Activated T-helper 9 cell treated with anti-CD3 and anti-CD28 coated beads, Interleukin-2, amount 50 U/mL, for 16 hours (primary cell): ENCODE data around the gene IMP4.
A peak's percentile ranks its signal among the peaks of the same experiment; 100 is the strongest.
"Not testable (repeated sequence)": the region's sequence is repeated elsewhere in the genome, so short reads cannot be mapped to it uniquely, and the experiment has no call there.

Experiments used
- DNase-seq: peaks from one replicate; pipeline ENCODE4 v3.0.0-alpha.2; 2020; ENCODE audit warnings: low read depth

The IMP4 gene, protein sequence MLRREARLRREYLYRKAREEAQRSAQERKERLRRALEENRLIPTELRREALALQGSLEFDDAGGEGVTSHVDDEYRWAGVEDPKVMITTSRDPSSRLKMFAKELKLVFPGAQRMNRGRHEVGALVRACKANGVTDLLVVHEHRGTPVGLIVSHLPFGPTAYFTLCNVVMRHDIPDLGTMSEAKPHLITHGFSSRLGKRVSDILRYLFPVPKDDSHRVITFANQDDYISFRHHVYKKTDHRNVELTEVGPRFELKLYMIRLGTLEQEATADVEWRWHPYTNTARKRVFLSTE

DNA sequence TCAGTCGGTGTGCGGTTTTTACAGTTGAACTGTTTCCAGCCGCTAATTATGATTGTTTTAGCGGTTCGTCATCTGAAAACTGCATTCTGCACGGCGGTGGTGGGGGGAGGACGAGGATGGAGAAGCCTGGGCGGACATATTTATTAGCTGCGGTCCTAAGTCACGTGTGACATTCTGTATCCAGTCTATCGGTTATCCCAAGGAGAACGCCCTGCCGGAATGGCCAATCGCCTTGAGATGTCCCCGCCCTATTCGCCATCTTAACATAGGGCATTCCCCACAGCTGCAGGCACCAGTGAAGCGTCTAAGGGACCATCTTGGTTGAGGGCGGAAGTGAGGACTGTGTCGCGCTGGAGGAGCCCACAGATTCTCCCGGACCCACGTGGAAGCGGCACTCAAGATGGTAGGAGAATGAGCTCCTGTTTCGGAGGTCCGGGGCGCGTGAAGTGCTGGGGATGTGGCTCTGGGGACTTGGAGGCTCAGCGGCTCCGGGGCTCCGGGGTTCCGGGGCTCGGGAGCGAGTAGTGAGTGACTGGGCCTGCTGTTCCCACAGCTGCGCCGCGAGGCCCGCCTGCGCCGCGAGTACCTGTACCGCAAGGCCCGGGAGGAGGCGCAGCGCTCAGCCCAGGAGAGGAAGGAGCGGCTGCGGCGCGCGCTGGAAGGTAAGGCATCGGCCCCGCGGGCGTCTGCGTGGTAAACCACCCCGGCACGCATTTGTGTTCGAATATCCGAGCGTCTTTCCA, at the start of gene IMP4:
IMP4 (plus strand) TSS at position 365 of the 743 bp plus-strand sequence; CDS start at position 401, 36 bp downstream.
- peak; percentile 90 for DNase-seq

DNA sequence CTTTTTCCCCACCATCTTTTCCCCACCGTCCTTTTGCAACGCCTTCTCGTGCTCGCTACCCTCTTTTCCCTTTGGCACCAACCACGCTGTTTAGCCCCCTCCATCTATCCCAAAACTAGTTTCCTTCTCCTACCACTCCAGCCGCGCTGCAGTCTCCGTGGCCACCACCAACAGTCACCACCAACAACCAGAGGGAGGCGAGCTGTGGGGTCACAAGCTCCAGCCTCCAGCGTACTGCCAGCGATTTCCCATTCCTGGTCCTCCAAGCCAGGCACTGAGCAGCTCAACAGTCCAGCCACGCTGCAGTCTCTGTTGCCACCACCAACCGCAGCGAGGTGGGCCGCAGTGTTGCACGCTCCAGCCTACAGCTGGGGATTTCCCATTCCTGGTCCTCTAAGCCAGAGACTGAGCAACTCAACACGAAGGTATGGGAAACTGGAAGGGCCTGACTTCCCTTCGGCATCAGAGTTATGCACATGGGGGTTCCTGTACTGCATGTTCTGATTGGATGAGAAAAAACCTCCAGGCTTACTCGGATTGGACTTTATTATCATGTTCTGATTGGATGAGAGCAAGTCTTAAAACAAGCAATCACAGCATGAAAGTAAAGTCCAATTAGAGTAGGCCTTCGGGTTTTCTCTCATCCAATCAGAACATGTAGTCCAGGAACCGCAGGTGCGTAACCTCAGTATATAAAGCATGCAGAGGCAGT, 42.3 kb upstream of the IMP4 start:
- no peak for DNase-seq

DNA sequence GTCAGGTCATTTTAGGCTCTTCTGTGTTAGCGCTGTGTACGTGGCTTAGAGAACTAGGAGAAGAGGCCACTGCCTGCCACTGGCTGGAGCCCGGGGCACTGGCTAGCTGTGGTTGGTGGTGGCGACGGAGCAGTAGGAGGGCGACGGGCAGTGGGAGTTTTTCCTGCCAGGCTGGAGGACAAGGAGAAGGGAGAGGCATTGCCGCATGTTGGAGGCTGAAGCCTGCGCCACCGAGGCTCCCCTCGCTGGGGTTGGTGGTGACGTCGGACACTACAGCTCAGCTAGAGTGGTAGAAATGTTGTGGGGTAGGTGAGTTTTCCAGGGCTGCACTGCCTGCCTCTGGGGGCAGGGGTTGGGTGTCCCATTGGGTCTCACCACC, 41.7 kb upstream of the IMP4 start:
- no peak for DNase-seq

DNA sequence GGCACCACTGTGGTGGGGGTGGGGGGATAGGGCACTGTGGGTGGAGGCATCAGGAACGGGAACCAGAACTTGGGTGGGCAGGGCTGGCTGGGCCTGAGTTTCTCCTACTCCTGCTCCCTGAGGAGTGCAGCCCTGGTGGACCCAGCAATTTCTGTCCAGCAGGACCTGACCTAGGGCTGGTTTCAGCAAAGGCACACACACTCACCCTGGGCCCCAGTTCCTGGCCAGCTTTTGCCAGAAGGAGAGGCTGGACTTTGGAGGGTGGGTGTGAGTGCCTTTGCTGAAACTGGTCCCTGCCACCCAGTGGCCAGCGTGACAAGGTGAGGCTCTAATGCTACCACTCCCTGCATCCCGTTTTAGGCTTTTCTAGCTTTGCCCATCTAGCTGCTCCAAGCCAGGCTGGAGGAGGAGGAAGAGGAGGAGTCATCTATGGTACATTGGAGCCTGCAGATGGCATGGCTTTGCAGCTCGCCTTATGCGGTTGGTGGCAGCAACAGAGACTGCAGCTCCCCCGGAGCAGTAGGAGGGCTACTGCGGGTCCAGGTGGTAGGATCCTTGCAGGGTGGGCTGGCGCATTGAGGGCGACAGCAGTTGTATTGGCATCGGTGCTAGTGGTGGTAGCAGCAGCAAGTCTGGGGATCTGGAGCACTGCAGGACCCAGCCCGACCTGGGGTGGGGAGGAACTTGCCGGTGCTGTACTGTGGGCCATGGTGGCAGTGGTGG, 40.4 kb upstream of the IMP4 start:
- no peak for DNase-seq

DNA sequence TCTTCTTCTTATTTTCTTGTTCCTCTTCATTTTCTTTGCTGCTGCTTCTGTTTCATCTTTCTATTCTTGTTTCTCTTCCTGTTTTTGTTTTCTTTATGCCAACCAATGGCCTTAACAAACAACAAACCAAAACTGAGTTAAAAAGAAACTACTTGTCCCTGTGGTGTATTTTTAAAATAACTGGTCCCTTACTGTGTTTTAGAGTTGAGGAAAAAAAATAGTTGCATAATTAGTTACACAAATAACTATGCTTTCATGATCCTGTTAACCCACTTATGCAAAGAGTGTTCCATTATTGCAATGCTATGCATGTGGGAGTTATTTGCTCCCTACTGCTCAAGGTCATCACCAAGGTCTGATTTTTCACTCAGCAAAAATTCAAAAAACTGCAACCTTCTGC, 39.5 kb upstream of the IMP4 start:
- no peak for DNase-seq

DNA sequence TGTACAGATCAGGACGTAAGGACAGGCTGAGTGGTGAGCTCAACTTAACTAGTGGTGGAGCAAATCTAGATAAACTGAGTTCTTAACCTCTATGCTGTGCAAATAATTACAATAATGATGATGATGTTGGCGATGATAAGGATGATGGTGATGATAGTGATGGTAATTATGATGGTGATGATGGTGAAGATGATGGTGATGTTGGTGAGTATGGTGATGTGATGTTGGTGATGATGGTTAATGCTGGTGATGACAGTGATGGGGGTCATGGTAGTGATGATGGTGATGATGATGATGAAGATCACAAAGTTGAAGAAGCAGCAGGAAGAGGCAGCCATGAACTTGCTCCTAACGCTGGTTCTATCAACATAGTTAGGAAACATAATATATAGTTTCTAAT, 38.0 kb upstream of the IMP4 start:
- no peak for DNase-seq

DNA sequence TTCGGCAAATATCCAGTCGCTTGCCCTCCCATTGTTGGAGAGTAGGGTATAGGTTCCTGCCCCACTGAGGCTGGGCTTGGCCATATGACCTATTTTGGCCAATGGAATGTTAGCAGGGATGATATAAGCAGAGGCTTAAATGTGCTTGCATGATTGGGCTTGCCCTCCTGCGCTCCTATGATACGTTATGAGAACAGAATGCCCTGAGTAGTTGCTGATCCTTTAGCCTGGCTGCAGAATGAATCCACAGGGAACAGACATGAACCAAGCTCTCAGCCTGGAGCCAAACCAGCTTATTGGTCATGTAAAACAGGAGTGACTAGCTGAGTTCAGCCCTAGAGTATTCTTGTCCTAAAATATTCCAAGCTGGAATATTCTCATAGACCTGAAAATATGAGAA, 34.8 kb upstream of the IMP4 start:
- DNase-seq = no peak

DNA sequence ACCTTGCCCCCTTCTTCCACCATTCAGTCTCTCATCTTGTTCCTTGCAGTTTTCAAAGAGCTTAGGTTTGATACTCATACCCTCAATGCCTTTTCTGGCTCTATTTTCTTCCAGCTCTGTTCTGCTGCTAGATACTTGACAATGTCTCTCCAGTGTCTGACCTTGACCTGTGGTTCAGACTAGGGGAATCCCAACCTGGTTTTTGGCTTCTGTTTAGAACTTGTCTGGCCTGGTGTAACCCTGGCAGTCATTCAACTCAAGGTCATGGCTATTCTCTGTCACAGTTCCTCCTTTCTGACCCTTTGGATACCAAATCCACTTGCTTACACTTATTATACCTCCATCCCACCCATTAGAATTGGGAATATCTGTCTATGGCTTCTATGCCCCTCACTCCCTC, 31.8 kb upstream of the IMP4 start:
- no peak for DNase-seq

DNA sequence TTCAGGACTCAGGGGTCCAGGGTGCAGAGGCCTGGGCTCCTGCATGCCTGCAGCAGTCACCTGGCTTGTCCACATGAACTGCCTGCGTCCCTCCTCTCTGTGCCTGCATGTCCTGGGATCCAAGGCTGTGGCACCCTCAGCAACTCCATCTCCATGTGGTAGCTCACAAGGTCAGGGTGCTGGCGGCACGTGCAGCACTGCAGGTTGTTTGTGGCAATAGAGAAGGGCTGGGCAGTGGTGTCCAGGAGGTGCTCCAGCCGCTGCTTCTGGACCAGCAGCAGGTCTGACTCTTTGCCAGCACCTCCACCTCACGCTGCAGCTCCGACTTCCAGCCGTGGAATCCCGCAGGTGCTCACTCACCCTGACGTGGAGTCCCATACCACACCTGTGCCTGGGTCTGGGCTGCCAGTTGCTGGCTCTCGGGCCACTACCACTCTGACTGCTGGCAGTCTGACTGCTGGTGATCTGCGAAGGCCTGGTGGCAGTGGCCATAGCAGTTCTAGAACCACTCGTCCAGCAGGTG, 28.8 kb upstream of the IMP4 start:
- DNase-seq = no peak

DNA sequence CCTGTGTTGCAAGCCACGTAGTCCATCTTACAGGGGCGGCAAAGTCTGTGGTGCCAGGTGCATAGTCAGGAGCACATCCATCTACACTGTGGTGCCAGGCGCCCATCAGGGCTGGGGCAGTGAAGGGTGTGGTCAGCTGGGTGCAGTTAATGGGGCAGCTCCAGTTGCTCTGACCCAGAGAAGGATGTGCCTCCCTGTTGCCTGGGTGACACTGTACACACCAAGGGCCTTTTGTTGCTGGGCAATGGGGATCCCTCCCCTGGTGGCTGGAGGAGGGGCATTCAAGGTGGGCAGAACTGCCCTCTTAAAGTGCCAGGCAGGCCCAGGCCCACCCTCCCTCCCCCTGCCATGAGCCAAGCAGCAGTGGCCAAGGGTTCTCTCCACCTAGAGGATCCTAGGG, 28.3 kb upstream of the IMP4 start:
- DNase-seq = no peak

DNA sequence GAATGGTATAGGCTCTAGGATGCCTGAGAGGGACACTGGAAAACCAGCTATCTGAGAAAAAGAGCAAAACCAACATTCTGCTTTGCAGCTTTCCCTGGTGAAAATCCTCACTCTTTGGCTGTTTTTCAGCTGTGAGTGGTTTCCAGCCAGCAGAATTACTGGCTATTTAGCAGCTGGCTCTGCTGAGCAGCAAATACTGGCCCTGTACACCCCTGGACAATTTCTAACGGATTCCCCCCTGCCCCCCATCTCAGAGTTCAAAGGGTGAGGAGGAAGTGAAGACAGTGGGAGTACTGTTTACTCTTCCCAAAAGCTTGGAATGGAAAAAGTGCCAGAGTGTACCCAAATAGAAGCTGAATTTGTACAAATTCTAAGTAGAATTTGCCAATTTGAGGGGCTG, 26.1 kb upstream of the IMP4 start:
- no peak for DNase-seq

DNA sequence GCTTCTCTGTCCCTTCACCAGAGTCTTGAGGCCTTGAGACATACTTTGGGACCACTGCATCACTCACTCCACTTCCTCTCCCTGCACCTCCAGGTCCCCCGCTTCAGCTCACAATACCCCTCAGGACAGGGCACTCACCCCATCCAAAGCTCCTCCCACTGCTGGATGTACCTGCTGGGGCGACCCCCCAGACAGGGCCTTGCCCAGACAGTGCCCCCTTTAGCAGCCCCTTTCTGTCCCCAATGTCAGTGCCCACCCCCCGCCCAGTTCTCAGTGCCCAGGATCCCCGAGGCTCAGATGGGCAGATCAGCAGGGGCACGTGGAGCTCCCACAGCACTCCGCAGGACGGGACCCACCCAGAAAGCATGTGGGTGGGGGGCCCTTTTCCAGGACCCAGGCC, 23.8 kb upstream of the IMP4 start:
- no peak for DNase-seq

DNA sequence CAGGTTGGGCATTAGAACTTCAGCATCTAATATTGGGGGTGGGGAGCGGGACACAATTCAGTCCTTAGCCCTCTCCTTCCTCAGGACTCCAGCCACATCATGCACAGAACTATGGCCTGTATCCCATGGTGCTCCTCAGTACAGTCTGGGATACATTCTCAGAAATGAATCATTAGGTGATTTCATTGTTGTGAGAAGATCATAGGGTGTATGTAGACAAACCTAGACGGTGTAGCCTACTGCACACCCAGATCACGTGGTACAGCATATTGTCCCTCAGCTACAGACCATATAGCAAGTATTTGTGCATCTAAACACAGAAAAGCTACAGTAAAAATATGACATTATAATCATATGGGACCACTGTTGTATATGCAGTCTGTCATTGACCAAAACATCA, 23.2 kb upstream of the IMP4 start:
- DNase-seq = no peak

DNA sequence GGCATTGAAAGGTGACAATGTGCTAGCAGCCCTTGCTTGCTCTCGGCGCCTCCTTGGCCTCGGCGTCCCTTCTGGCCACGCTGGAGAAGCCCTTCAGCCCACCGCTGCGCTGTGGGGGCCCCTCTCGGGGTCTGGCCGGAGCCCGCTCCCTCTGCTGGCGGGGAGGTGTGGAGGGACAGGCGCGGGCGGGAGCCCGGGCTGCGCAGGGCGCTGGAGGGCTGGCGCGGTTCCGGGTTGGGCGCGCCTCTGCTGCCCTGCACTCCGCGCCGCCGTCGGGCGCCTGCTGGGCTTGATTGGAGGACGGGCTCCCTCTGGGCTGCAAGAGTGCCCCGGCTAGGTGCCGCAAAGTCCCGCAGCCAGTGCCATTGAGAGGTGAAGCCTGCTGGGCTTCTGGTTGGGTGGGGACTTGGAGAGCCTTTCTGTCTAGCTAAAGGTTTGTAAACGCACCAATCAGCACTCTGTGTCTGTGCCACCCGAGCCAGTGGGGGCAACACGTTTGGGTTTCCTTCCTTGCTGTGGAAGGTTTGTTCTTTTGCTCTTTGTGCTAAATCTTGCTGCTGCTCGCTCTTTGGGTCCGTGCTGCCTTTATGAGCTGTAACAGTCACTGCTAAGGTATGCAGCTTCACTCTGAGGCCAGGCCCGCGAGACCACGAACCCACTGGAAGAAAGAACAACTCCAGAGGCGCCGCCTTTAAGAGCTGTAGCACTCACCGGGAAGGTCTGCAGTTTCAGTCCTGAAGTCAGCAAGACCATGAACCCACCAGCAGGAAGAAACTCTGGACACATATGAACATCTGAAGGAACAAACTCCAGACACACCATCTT, 14.8 kb upstream of the IMP4 start:
- no peak for DNase-seq

DNA sequence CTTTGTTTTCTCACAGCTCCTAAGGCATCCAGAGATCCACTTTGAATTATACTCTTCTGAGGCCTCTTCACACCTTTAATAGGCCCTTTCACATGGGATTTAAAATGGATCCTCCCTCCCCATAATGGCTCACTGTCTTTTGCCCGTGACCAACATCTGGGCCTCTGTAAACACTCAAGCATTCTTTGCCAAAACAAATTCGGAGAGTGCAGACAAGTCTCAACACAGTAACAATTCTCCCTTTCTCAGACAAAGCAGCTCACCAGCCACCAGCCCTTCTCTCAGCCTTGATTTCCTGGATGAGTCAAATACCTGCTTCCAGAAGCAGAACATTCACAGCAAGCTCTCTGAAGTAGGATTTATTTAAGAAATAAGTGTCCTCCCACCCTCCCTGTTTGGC, 14.0 kb upstream of the IMP4 start:
- DNase-seq = no peak

DNA sequence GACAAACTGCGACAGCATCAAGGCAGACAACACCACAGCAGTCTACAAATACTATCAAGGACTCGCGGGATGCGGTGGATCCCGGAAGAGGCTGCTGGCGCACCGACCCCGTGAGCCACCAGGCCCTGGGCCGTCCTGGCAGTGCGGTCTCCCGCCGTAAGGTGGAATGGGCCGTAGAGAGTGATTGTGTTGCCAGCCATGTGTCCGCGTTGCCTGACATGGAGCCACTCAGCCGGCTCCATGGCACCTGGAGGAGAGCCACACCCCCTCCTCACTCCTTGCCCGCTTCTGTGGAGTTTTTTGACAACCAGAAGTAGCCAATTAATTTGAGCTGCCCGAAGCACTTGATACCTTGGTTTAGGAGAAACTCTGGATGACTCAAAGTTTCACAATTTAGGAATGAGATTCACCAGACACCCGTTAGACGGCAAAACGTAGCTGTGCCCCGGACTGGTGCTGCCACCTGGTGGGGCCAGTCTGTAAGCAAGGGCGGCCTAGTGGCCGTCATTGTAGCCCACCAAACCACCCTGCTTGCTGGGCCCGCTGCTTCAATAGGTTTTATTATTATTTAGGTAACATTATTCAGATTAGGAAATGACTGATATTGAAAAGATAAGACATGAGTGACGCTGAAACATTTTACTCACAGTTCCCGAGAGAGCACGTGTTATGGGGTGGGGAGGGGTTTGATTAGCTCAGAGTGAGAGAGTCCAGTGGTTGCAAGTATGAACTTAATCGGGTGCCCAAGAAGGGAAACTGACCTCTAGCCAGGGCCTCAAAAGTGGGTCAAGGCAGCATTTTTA, 10.2 kb upstream of the IMP4 start:
- DNase-seq = peak; percentile 45

DNA sequence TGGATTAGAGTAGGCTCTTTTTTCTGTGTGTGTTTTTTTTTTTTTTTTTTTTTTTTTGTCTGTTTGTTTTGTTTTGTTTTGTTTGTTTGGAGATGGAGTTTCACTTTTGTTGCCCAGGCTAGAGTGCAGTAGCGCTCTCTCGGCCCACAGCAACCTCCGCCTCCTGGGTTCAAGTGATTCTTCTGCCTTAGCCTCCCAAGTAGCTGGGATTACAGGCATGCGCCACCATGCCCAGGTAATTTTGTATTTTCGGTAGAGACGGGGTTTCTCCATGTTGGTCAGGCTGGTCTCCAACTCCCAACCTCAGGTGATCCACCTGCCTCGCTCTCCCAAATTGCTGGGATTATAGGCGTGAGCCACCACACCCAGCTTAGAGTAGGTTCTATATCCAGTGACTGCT, 9.4 kb upstream of the IMP4 start:
- not testable (repeated sequence) for DNase-seq

DNA sequence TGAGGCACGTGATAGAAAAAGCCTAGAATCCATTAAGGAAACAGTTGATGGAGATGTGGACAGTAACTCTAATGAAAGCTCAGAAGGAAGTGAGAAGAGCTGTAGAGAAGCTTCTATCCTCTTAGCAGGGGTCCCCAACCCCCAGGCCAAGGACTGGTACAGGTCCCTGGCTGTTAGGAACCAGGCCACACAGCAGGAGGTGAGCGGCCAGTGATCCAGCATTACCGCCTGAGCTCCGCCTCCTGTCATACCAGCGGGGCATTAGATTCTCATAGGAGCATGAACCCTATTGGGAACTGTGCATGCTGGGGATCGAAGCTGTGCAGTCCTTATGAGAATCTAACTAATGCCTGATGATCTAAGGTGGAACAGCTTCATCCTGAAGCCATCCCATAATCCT, 8.7 kb upstream of the IMP4 start:
- no peak for DNase-seq

DNA sequence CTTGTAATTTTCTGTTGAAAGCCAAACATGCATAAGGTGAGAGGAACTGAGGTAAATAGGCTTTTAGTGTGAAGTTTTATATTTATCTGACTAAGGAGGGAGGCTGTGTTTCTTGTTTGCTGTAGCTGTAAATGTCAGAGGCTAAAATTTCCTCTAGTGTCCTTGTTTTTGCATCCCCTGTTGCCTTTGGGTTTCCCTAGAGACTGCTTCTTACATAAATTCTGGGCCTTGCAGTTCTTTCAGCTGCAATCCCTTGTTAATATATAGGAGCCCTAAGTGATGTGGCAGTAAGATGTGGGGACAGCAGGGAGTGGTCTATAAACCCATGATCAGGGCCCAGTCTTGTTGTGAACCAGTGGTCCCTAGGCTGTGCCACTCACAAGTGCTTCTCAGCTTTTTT, 7.5 kb upstream of the IMP4 start:
- DNase-seq = no peak

DNA sequence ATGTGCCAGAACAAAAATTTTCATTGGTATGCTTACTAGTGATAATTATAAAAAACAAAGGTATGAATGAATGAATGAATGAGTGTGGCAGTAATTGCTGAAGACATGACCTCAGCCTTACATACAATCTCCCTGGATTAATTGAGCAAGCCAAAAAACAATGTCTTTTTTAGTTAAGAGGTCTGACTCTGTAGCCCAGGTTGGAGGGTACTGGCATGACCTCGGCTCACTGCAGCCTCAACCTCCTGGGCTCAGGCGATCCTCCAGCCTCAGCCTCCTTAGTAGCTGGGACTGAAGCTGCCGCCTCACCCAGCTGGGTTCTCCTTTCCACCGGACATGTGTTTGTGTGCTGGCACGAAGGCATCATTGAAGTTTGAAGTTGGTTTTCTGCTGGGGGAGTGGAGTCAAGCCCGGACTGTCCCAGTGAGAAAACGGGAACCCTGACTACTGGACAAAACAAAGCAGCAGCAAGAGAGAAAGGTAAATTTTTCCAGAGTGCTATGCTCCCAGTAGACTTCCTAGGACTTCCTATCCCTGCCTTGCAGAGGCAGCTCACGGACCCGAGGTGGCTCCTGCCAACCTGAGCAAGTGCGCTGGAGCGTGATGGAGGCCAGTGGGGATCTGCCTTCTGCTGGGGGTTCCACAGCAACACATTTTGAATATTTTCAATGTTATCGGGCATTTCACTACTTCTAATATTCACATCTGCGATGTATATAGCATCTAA, 6.4 kb upstream of the IMP4 start:
- DNase-seq = no peak
